Esophagus muscularis mucosa (tissue), 4 donors: ENCODE measurements around the gene PML. TPM values are rescaled to one million over a fixed set of nuclear protein-coding genes. Genes with fewer than 3 reads are reported as not detected.

Experiments used
- DNase-seq: peaks from one replicate; pipeline ENCODE4 v3.0.0-alpha.2; 2017; ENCODE audit errors: extremely low spot score
- H3K27ac ChIP-seq, 4 donors: fragments of 200-600 bp; sonication (generic); replicated peaks in 1 of 4; 1 replicate in 3 of 4; 2 replicates in 1 of 4; pipeline ENCODE4 v1.5.1; 2016 to 2019; ENCODE audit warnings: mild to moderate bottlenecking in 1 of 4
- H3K27me3 ChIP-seq, 4 donors: fragments of 200-600 bp; sonication (generic); one replicate each; pipeline versions ENCODE4 v1.5.1 to v1.6.0; 2016 to 2019
- H3K36me3 ChIP-seq, 4 donors: fragments of 200-600 bp; sonication (generic); one replicate each; pipeline ENCODE4 v1.5.1; 2016 to 2019
- H3K4me1 ChIP-seq, 4 donors: fragments of 200-600 bp; sonication (generic); one replicate each; pipeline ENCODE4 v1.5.1; 2016 to 2019
- H3K4me3 ChIP-seq, 4 donors: fragments of 200-600 bp; sonication (generic); 1 replicate in 2 of 4; 2 replicates in 2 of 4; pipeline ENCODE4 v1.5.1; 2016 to 2019; ENCODE audit warnings: mild to moderate bottlenecking in 4 of 4, moderate library complexity in 1 of 4
- H3K9me3 ChIP-seq, 4 donors: fragments of 200-600 bp; sonication (generic); 1 replicate in 3 of 4; 2 replicates in 1 of 4; pipeline ENCODE4 v1.5.1; 2016 to 2019
- CTCF ChIP-seq, 3 experiments: fragments of 200-600 bp in 2 of 3; fragments of 450-650 bp in 1 of 3; sonication (generic) in 2 of 3; IDR thresholded peaks; one replicate each; pipeline ENCODE4 v1.5.1; 2017 to 2019; ENCODE audit warnings: antibody characterized with exemption in 3 of 3, mild to moderate bottlenecking in 2 of 3, moderate library complexity in 1 of 3
- EP300 ChIP-seq: sonication (generic); formaldehyde crosslinking; IDR thresholded peaks from one replicate; pipeline ENCODE4 v1.6.1; 2017; ENCODE audit warnings: antibody characterized with exemption
- POLR2A ChIP-seq: fragments of 450-650 bp; IDR thresholded peaks from one replicate; pipeline ENCODE4 v1.6.1; 2017; ENCODE audit warnings: antibody characterized with exemption, moderate library complexity, mild to moderate bottlenecking, low read depth
- POLR2AphosphoS5 ChIP-seq, 2 donors: sonication (generic); formaldehyde crosslinking; IDR thresholded peaks; one replicate each; pipeline ENCODE4 v1.6.1; 2017; ENCODE audit warnings: antibody characterized with exemption in 2 of 2
- WGBS: methylation state at CpG from one replicate; pipeline ENCODE4 v1.1.5; 2018; 5-methylcytosine and 5-hydroxymethylcytosine counted together
- intact Hi-C: fragments of 100-400 bp; cut with DNase I; formaldehyde crosslinking; loops from one replicate; pipeline ENCODE4 v1.15.1; 2023
- total RNA-seq, 4 donors: library from RNA; depleted of rRNA; stranded (reverse); fragments of >200 nt; gene quantifications; one replicate each; pipeline versions ENCODE4 v1.1.0 to v1.2.1, GENCODE V29; 2016

The PML gene
- total RNA-seq, 4 donors from 2014 or later: 48.0 to 61.6 (median 57.2) TPM

- Histone ChIP-seq H3K4me3 (no peak overlapping the region), H3K27me3 (no peaks in the 10 kb centered on the region), H3K27ac (no peak overlapping the region), H3K36me3 (peaks cover 28 to 74% (median 68%) of the 10 kb centered on the region in 4 donors), H3K9me3 (no peaks in the 10 kb centered on the region), H3K4me1 (peaks cover 33 to 60% (median 39%) of the 10 kb centered on the region in 4 donors)
- intact Hi-C loops: loop anchor here (5.0 kb wide), 1 partner anchor 60 kb away; no protein-coding TSS in a partner anchor
- DNase-seq: no peak
- WGBS: 79% methylated on average over 21 of the region's 21 CpGs
- TF ChIP-seq CTCF (IDR thresholded peaks at IDR 0.05) (no peak), EP300 (no peak)
These were observed 42.9 kb downstream of the PML start for GRCh38 chr15:74037171-74038117.

DNA sequence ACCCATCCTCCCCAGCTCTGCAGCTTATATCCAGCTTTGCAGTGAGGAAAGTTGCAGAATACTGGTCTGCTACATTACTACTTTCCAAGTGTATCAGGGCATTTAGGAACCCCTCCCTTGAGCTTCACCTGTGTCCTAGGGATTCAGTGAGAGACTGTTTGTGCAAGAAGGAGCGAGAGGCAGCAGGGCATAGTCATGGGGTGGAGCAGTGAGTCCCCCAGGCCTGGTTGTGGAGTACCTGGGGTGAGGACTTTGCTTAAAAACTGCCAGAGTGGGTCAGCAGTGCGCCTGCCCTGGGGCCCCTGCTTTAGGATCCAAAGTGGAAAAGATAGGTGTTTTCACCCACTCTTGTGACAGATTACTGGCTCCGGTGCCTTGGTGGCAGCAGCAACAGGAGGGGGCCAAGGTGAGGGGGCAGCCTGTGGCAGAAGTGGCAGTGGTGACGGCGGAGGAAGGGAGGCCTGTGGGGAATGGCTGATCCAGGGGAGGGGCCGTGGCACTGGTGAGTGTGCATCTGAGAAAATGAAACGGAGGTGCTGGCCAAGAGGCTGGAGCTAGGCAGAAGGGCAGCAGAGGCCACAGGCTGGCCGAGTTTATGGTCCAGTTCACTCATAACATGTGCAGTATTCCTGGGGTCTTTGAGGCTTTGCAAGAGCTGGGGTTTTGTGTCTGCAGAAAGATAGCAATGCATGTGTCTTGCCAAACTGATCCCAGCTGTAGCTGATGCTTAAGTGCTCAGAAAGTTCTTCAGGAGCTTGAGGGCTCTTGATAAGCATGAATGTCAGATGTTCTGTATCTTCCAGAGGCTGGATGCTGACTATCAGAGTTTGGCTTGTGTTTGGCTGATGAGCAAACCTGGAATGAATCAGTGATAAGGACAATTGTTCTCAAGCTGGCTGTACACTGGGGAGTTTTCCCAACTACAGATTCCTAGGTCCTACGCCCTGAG lies 44.5 kb downstream of the PML start:
- H3K27me3 ChIP-seq: no peaks in the 10 kb centered on the region
- H3K4me1 ChIP-seq: peaks cover 38 to 67% (median 47%) of the 10 kb centered on the region in 4 donors
- no peak for TF ChIP-seq CTCF (IDR thresholded peaks at IDR 0.05)
- TF ChIP-seq POLR2A: no peak
- TF ChIP-seq POLR2AphosphoS5 (IDR thresholded peaks at IDR 0.05): no peak
- no peak for TF ChIP-seq EP300
- H3K4me3 ChIP-seq: no peak overlapping the region
- peak overlapping the region in 1 of 4 donors; percentile 51 for H3K27ac ChIP-seq
- H3K9me3 ChIP-seq: no peaks in the 10 kb centered on the region
- no peak for DNase-seq
- peaks cover 18 to 72% (median 66%) of the 10 kb centered on the region in 4 donors for H3K36me3 ChIP-seq
- intact Hi-C loops: loop anchor here (5.0 kb wide), 1 partner anchor 62 kb away; no protein-coding TSS in a partner anchor
- WGBS: 66% methylated on average over 8 of the region's 9 CpGs

GRCh38 chr15:74039656-74040010 lies 45.1 kb downstream of the PML start:
- Histone ChIP-seq H3K4me1 (peaks cover 45 to 71% (median 53%) of the 10 kb centered on the region in 4 donors), H3K4me3 (no peak overlapping the region), H3K36me3 (peaks cover 12 to 72% (median 64%) of the 10 kb centered on the region in 4 donors), H3K27me3 (no peaks in the 10 kb centered on the region), H3K27ac (peak overlapping the region in 3 of 4 donors; percentile 51 to 68 (median 65)), H3K9me3 (no peaks in the 10 kb centered on the region)
- WGBS: 80% methylated on average over 5 of the region's 5 CpGs
- intact Hi-C loops: loop anchor here (5.0 kb wide), 1 partner anchor 62 kb away; no protein-coding TSS in a partner anchor
- TF ChIP-seq EP300 (no peak), POLR2AphosphoS5 (IDR thresholded peaks at IDR 0.05) (no peak), CTCF (IDR thresholded peaks at IDR 0.05) (no peak), POLR2A (no peak)
- DNase-seq: no peak

GRCh38 chr15:74040109-74040850 lies 45.8 kb downstream of the PML start:
- 85% methylated on average over 7 of the region's 7 CpGs for WGBS
- H3K36me3 ChIP-seq: peaks cover 6 to 72% (median 64%) of the 10 kb centered on the region in 4 donors
- H3K27ac ChIP-seq: peak overlapping the region; percentile 42 to 68 (median 66)
- H3K27me3 ChIP-seq: no peaks in the 10 kb centered on the region
- peak; percentile 42 to 52 for TF ChIP-seq POLR2AphosphoS5 (IDR thresholded peaks at IDR 0.05)
- TF ChIP-seq POLR2A: no peak
- DNase-seq: no peak
- peaks cover 46 to 75% (median 55%) of the 10 kb centered on the region in 4 donors for H3K4me1 ChIP-seq
- no peaks in the 10 kb centered on the region for H3K9me3 ChIP-seq
- no peak overlapping the region for H3K4me3 ChIP-seq
- intact Hi-C loops: no loop called here
